GM23338 (cell line): Measurements from ENCODE around the gene TLNRD1. TPM values are rescaled to one million over a fixed set of nuclear protein-coding genes. Genes with fewer than 3 reads are reported as not detected.

Experiments used
- ATAC-seq: fragments of 200-7000 bp; cut with Tn5 transposase; 3 replicates; pipeline ENCODE4 v1.9.1; 2020
- DNase-seq: peaks from one replicate; pipeline ENCODE4 v3.0.0-alpha.2; 2015; ENCODE audit warnings: low spot score
- H2AFZ ChIP-seq: fragments of 200-600 bp; sonication (generic); 2 replicates; pipeline ENCODE4 v1.8.0; 2016; ENCODE audit warnings: antibody characterized with exemption, mild to moderate bottlenecking, moderate library complexity
- H3F3A ChIP-seq: fragments of 200-600 bp; sonication (generic); replicated peaks from 2 replicates; pipeline ENCODE4 v1.8.0; 2017; ENCODE audit warnings: antibody characterized with exemption, mixed run types, low read depth
- H3K27ac ChIP-seq: fragments of 200-600 bp; sonication (generic); 2 replicates; pipeline ENCODE4 v1.6.1; 2016; ENCODE audit warnings: low read depth
- H3K27me3 ChIP-seq: fragments of 200-600 bp; sonication (generic); 2 replicates; pipeline ENCODE4 v1.8.0; 2016; ENCODE audit warnings: mild to moderate bottlenecking, mixed run types, moderate library complexity; ENCODE audit not compliant: insufficient read depth
- H3K36me3 ChIP-seq: fragments of 200-600 bp; sonication (generic); 2 replicates; pipeline ENCODE4 v1.8.0; 2016; ENCODE audit warnings: mild to moderate bottlenecking; ENCODE audit not compliant: insufficient read depth
- H3K4me1 ChIP-seq: fragments of 200-600 bp; sonication (generic); 2 replicates; pipeline ENCODE4 v1.8.0; 2016; ENCODE audit warnings: mild to moderate bottlenecking, moderate library complexity; ENCODE audit not compliant: insufficient read depth
- H3K4me2 ChIP-seq: fragments of 200-600 bp; sonication (generic); 2 replicates; pipeline ENCODE4 v1.7.1; 2017; ENCODE audit warnings: mixed run types
- H3K4me3 ChIP-seq: fragments of 200-600 bp; sonication (generic); 2 replicates; pipeline ENCODE4 v1.6.1; 2016; ENCODE audit warnings: mixed run types
- H3K79me2 ChIP-seq: fragments of 200-600 bp; sonication (generic); replicated peaks from 2 replicates; pipeline ENCODE4 v1.8.0; 2017; ENCODE audit warnings: mild to moderate bottlenecking; ENCODE audit not compliant: insufficient read depth
- H3K9me2 ChIP-seq: fragments of 200-600 bp; sonication (generic); 2 replicates; pipeline ENCODE4 v1.8.0; 2017; ENCODE audit not compliant: insufficient read depth
- H4K20me1 ChIP-seq: fragments of 200-600 bp; sonication (generic); replicated peaks from 2 replicates; pipeline ENCODE4 v1.8.0; 2017; ENCODE audit warnings: mild to moderate bottlenecking; ENCODE audit not compliant: insufficient read depth
- H3K27ac Mint-ChIP-seq: 2 replicates; pipeline ENCODE4 v1.8.0; 2020; ENCODE audit warnings: inconsistent platforms, mild to moderate bottlenecking, moderate library complexity, mixed read lengths
- H3K27me3 Mint-ChIP-seq: 3 replicates; pipeline ENCODE4 v1.8.0; 2022; ENCODE audit warnings: low read depth, mild to moderate bottlenecking, moderate library complexity, mixed read lengths, inconsistent platforms; ENCODE audit not compliant: insufficient read depth, poor library complexity
- H3K36me3 Mint-ChIP-seq: 3 replicates; pipeline ENCODE4 v1.8.0; 2021; ENCODE audit warnings: low read depth, mild to moderate bottlenecking, inconsistent platforms, moderate library complexity, mixed read lengths
- H3K4me1 Mint-ChIP-seq: 3 replicates; pipeline ENCODE4 v1.8.0; 2020; ENCODE audit warnings: mild to moderate bottlenecking, inconsistent platforms, mixed read lengths
- H3K4me3 Mint-ChIP-seq: 3 replicates; pipeline ENCODE4 v1.8.0; 2021; ENCODE audit warnings: moderate library complexity, mild to moderate bottlenecking, inconsistent platforms, mixed read lengths
- H3K9me3 Mint-ChIP-seq: 3 replicates; pipeline ENCODE4 v1.8.0; 2020; ENCODE audit warnings: moderate library complexity, mild to moderate bottlenecking, inconsistent platforms, mixed read lengths
- CREB1 ChIP-seq: fragments of 250-450 bp; sonication (Bioruptor Pico); IDR thresholded peaks from 2 replicates; pipeline ENCODE4 v1.5.0; 2020; ENCODE audit warnings: low read depth, mild to moderate bottlenecking, moderate library complexity
- ETS1 ChIP-seq: IDR thresholded peaks from 2 replicates; pipeline ENCODE4 v1.6.1; 2016; ENCODE audit warnings: antibody characterized with exemption
- EZH2 ChIP-seq: fragments of 200-600 bp; sonication (generic); IDR thresholded peaks from one replicate; pipeline ENCODE4 v1.8.0; 2017; ENCODE audit warnings: antibody characterized with exemption, mild to moderate bottlenecking, low read depth; ENCODE audit not compliant: unreplicated experiment
- JUNB ChIP-seq: IDR thresholded peaks from one replicate; pipeline ENCODE4 v1.6.1; 2016; ENCODE audit warnings: antibody characterized with exemption; ENCODE audit not compliant: unreplicated experiment
- NANOG ChIP-seq: IDR thresholded peaks from 2 replicates; pipeline ENCODE4 v1.6.1; 2016; ENCODE audit warnings: antibody characterized with exemption, borderline replicate concordance
- STAT1 ChIP-seq: IDR thresholded peaks from one replicate; pipeline ENCODE4 v1.6.1; 2016; ENCODE audit warnings: antibody characterized with exemption; ENCODE audit not compliant: unreplicated experiment
- ZNF114 ChIP-seq: fragments of 250-450 bp; sonication (Bioruptor Pico); IDR thresholded peaks from 2 replicates; pipeline ENCODE4 v1.5.0; 2020; ENCODE audit warnings: mild to moderate bottlenecking, moderate library complexity
- ZNF331 ChIP-seq: fragments of 250-450 bp; sonication (Bioruptor Pico); IDR thresholded peaks from 2 replicates; pipeline ENCODE4 v1.5.0; 2020; ENCODE audit warnings: low read depth, mild to moderate bottlenecking, moderate library complexity
- ZNF462 ChIP-seq: fragments of 250-450 bp; sonication (Bioruptor Pico); IDR thresholded peaks from 2 replicates; pipeline ENCODE4 v1.5.0; 2020; ENCODE audit warnings: mild to moderate bottlenecking, moderate library complexity
- polyA plus RNA-seq: library from polyadenylated mRNA; unstranded; fragments of >200 nt; fragmentation: Nextera tagmentation; extraction: Ambion mirVana; gene quantifications from 2 replicates; pipeline ENCODE4 v1.2.1, GENCODE V29; 2016
- total RNA-seq: library from RNA; depleted of rRNA; stranded (reverse); fragments of >200 nt; shearing (Covaris generic); gene quantifications from 2 replicates; pipeline ENCODE4 v1.2.3, GENCODE V29; 2014
- TF ChIP-seq, protein P1 (sequence below), 2 experiments: fragments of 200-600 bp in 1 of 2; sonication (generic) in 1 of 2; conservative IDR thresholded peaks; 2 replicates each; pipeline versions ENCODE4 v1.5.1 to v1.6.1; 2016 to 2017; ENCODE audit warnings: antibody characterized with exemption in 2 of 2, low read depth in 2 of 2, mild to moderate bottlenecking in 2 of 2, moderate library complexity in 1 of 2

TLNRD1 gene
- total and polyA plus RNA-seq, 2 experiments from 2014 or later, result 6.7 to 27.3 TPM

DNA sequence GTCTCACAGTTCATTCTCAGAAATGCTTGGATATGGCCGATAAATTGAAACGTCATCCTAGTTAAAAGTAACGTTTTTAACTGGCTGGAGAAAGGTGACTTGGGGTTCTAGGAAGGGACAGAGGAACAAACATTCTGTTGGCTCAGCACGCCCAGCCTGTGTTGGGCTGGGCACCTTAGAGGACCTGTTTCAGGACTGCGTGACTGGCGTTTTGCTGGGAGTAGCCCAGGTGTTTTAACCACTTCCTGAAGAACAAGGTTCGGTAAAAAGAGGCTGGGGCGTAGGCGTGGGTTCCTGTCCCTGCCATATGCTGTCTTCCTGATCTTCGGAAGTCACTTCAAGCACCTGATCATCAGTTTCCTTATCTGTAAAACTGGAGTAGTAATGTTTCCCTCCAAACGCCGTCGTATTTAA is 1.1 kb upstream of the TLNRD1 start (continued):
- no peak for TF ChIP-seq ZNF462
- no peak for TF ChIP-seq ZNF331 (CRISPR knock-in tag)
- no peak for TF ChIP-seq NANOG
- no peak for TF ChIP-seq EZH2
- TF ChIP-seq JUNB, result no peak
- no peak for TF ChIP-seq ETS1

- Histone ChIP-seq H3K9me2 (no peaks in the 10 kb centered on the region), H3K27me3 (peaks cover 37% of the 10 kb centered on the region), H3K4me2 (peak overlapping the region; percentile 90), H3K27ac (no peak overlapping the region), H3K4me1 (peaks cover 12% of the 10 kb centered on the region), H3K4me3 (peak overlapping the region; percentile 86), H3F3A (no peaks in the 10 kb centered on the region), H3K79me2 (peaks cover 13% of the 10 kb centered on the region), H4K20me1 (peaks cover 11% of the 10 kb centered on the region; the same call in 1 of the 2 replicates), H2AFZ (peak overlapping the region; percentile 94), H3K36me3 (no peaks in the 10 kb centered on the region)
- ATAC-seq (peak; percentile 11), DNase-seq (no peak)
- no peaks in the 10 kb centered on the region for H3K9me3 Mint-ChIP-seq
- peaks cover 15% of the 10 kb centered on the region for H3K4me1 Mint-ChIP-seq
- peak overlapping the region; percentile 86 for H3K27ac Mint-ChIP-seq
- peak overlapping the region; percentile 92 for H3K4me3 Mint-ChIP-seq
- H3K36me3 Mint-ChIP-seq, result peaks cover 10% of the 10 kb centered on the region
- peaks cover 10% of the 10 kb centered on the region for H3K27me3 Mint-ChIP-seq
- TF ChIP-seq ZNF114 (CRISPR knock-in tag) (no peak), EZH2 (no peak), ETS1 (no peak), NANOG (no peak), JUNB (no peak), CREB1 (CRISPR knock-in tag) (no peak), ZNF331 (CRISPR knock-in tag) (no peak), STAT1 (no peak)
- TF ChIP-seq, protein P1, sequence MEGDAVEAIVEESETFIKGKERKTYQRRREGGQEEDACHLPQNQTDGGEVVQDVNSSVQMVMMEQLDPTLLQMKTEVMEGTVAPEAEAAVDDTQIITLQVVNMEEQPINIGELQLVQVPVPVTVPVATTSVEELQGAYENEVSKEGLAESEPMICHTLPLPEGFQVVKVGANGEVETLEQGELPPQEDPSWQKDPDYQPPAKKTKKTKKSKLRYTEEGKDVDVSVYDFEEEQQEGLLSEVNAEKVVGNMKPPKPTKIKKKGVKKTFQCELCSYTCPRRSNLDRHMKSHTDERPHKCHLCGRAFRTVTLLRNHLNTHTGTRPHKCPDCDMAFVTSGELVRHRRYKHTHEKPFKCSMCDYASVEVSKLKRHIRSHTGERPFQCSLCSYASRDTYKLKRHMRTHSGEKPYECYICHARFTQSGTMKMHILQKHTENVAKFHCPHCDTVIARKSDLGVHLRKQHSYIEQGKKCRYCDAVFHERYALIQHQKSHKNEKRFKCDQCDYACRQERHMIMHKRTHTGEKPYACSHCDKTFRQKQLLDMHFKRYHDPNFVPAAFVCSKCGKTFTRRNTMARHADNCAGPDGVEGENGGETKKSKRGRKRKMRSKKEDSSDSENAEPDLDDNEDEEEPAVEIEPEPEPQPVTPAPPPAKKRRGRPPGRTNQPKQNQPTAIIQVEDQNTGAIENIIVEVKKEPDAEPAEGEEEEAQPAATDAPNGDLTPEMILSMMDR (conservative IDR thresholded peaks at IDR 0.05; ENCODE audit: low read depth in 2 of 2), result no peak
Observed at GRCh38 chr15:81000144-81000623, 539 bp upstream of the TLNRD1 start.
